Muscle layer of duodenum (tissue), 2 donors: Measurements from ENCODE around the gene PCBD1.

Source experiments
- H3K27ac ChIP-seq: one replicate; pipeline ENCODE4 v1.7.0; 2013; ENCODE audit warnings: mild to moderate bottlenecking, low read length
- H3K27me3 ChIP-seq: one replicate; pipeline ENCODE4 v1.7.0; 2013; ENCODE audit warnings: low read depth, mild to moderate bottlenecking, control low read depth, low read length
- H3K36me3 ChIP-seq, 2 donors: one replicate each; pipeline ENCODE4 v1.7.0; 2013; ENCODE audit warnings: low read length in 2 of 2, control low read depth in 1 of 2, mild to moderate bottlenecking in 1 of 2; ENCODE audit not compliant: insufficient read depth in 2 of 2, control insufficient read depth in 1 of 2
- H3K4me1 ChIP-seq, 2 donors: one replicate each; pipeline ENCODE4 v1.7.0; 2013; ENCODE audit warnings: low read length in 2 of 2, mild to moderate bottlenecking in 2 of 2, control low read depth in 1 of 2, moderate library complexity in 1 of 2; ENCODE audit not compliant: insufficient read depth in 2 of 2, control insufficient read depth in 1 of 2
- H3K4me3 ChIP-seq, 2 donors: one replicate each; pipeline ENCODE4 v1.7.0; 2013; ENCODE audit warnings: low read length in 2 of 2, low read depth in 1 of 2, mild to moderate bottlenecking in 1 of 2
- H3K9me3 ChIP-seq, 2 donors: one replicate each; pipeline ENCODE4 v1.7.0; 2013; ENCODE audit warnings: low read length in 2 of 2, control low read depth in 1 of 2, mild to moderate bottlenecking in 1 of 2; ENCODE audit not compliant: control insufficient read depth in 1 of 2
- donor health status: healthy.

Gene PCBD1

DNA sequence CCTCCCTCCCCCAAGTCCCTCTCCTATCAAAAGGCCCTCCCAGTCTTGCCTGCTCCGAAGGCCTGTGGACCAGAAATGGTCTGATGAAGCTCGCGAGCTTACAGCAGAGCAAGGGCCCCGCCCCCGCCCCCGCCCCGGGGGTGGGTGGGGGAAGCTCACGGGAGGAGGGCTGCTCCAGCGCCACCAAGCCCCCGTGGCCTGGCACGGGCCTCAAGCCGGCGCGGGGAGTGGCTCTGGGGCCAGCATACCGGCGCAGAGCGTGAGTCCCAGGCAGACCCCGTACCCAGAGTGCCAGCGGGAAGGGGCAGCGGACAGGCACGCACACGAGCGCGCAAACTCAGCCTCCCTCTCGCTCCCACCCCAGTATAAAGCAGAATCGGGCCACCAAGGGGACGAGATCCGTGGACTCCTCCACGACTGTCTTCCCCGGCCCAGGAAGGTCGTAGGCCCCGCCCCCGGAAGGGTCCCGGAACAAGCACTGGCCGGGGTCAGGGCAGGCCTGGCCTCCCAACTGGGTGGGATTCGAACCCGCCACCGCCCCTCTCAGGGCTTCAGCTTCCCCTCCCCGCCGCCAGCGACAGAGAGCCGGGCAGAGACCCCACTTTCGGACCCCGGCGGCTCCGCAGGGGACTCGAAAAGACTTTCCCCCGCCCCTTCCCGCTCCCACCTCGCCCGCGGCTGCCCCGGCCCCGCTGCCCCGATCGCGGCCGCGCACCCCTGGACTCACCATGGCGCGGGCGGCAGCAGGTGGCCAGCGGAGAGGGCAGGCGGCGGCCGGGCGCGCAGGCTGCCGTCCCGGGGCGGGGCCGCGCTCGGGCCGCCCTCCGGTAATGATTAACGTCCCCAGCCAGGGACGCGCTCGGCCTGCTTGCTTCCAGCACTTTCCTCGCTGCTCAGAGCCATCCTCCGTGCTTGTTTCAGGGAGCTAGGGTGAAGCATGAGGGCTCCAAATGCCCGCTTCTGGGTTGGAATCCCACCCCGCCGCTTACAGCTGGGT, at the start of gene PCBD1:
Gene PCBD1 (minus strand): TSS at position 762 of the 997 bp plus-strand sequence. CDS start 32 bp downstream, at position 730.
- Histone ChIP-seq H3K36me3 (peaks cover 15 to 22% of the 10 kb centered on the region in 2 donors), H3K4me3 (peak within 1 kb of the TSS; percentile 68 to 77), H3K4me1 (peaks cover 8 to 28% of the 10 kb centered on the region in 2 donors), H3K27ac (peak within 1 kb of the TSS; percentile 39), H3K27me3 (no peaks in the 10 kb centered on the region), H3K9me3 (no peaks in the 10 kb centered on the region)

DNA sequence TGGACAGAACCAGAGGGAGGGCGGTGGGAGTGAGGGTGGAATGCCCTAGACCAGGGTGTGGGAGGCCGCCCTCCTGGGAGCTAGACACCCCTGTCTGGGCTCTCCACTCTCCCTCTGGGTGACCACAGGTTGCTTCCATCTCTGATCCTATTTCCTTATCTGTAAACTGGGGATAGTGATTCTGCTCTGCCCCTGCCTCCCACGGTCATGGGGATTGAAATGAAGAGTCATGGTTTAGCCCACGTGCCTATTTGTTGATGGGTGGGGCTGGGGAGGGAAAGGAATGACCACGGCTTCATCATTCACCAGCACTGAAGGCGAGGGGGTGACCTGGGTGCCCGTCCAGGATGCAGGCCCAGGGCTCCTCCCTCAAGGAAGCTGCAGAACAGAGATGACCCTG, 49.3 kb upstream of the PCBD1 start:
- H3K27me3 ChIP-seq: no peaks in the 10 kb centered on the region
- H3K4me3 ChIP-seq: no peak overlapping the region
- H3K36me3 ChIP-seq: no peaks in the 10 kb centered on the region
- no peak overlapping the region for H3K27ac ChIP-seq
- H3K9me3 ChIP-seq: no peaks in the 10 kb centered on the region
- no peaks in the 10 kb centered on the region for H3K4me1 ChIP-seq

DNA sequence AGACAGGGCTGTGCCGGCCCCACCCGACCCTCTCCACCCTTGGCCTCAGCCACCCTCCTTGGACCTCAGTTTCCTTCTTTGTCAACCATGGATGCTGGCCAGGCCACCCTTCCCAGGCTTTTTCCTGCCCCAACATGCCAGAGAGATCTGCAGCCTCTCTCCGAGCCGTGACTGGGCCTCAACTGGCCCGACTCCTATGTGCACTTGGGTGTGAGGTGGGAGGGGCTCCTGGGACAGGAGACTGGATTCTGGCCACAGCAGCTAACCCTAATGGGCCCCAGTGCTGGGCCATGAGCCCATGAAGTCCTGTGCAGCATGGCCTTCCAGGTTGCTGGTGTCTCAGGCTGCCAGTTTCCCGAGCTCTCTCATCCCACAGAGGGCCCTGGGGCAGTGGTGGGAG, 47.7 kb upstream of the PCBD1 start:
- no peaks in the 10 kb centered on the region for H3K4me1 ChIP-seq
- no peak overlapping the region for H3K4me3 ChIP-seq
- no peaks in the 10 kb centered on the region for H3K9me3 ChIP-seq
- no peaks in the 10 kb centered on the region for H3K36me3 ChIP-seq
- no peaks in the 10 kb centered on the region for H3K27me3 ChIP-seq
- H3K27ac ChIP-seq: no peak overlapping the region

DNA sequence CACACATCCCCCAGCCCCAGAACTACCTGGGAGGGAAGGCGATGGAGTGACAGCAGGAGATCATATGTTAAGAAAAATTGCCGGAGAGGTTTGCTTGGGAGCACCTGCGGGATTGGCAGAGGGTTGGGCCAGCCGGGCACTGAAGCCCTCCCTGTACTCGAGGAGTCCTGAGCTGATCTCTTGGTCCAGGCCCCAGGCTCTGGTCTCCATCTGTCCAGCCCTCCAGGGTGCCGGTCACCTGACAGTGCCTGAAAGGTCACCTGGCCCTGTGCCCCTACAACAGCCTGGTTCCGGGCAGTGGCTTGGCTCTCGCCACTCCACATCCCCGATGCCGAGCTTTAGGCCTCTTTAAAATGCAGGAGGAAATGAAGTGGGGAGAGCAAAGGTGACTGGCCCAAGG, 47.3 kb upstream of the PCBD1 start:
- H3K4me3 ChIP-seq: no peak overlapping the region
- H3K27me3 ChIP-seq: no peaks in the 10 kb centered on the region
- H3K27ac ChIP-seq: no peak overlapping the region
- no peaks in the 10 kb centered on the region for H3K4me1 ChIP-seq
- no peaks in the 10 kb centered on the region for H3K36me3 ChIP-seq
- no peaks in the 10 kb centered on the region for H3K9me3 ChIP-seq

DNA sequence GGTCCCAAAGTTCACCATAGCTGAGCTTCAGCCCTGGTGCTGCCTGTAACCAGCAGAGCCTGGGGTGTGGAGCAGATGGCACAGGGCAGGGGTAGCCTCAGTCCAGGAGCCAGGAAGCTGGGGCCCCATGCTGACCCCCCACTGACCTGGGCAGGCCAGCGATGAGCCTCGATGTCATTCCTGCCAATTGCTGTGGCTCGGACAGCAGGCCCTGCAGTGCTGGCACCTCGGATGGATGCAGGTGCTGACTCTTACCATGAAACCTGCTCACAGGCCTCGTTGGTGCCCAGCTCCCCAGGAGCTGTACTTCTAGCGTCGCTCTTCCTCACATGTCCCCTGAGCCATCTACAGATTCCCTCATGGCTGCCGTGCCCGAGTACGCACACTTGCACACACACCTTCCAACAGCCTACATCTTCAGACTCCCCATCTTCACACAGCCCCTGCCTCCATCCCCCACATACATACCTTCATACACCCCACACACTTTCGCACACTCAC, 46.8 kb upstream of the PCBD1 start:
- Histone ChIP-seq H3K9me3 (no peaks in the 10 kb centered on the region), H3K27me3 (no peaks in the 10 kb centered on the region), H3K36me3 (no peaks in the 10 kb centered on the region), H3K27ac (no peak overlapping the region), H3K4me1 (no peaks in the 10 kb centered on the region), H3K4me3 (no peak overlapping the region)

DNA sequence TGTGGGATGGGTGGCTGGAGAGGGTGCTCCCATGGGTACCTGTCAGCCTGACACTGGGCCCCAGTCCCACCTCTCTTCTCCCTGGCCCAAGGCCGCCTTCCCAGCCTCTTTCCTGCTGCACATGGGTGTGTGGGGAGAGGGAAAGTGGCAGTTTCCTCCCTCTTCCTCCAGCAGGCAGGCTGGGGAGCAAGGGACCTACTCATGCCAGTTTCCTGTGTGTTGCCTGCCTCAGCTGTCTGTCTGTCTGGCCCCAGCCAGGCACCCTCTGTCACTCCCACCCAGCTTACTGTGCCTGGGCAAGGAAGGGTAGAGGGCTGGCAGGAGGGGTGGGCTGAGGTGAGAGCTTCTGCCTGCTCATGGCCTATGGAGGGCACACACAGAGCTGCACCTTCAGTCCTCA, 46.3 kb upstream of the PCBD1 start:
- Histone ChIP-seq H3K4me1 (no peaks in the 10 kb centered on the region), H3K27ac (no peak overlapping the region), H3K27me3 (no peaks in the 10 kb centered on the region), H3K9me3 (no peaks in the 10 kb centered on the region), H3K36me3 (no peaks in the 10 kb centered on the region), H3K4me3 (no peak overlapping the region)

DNA sequence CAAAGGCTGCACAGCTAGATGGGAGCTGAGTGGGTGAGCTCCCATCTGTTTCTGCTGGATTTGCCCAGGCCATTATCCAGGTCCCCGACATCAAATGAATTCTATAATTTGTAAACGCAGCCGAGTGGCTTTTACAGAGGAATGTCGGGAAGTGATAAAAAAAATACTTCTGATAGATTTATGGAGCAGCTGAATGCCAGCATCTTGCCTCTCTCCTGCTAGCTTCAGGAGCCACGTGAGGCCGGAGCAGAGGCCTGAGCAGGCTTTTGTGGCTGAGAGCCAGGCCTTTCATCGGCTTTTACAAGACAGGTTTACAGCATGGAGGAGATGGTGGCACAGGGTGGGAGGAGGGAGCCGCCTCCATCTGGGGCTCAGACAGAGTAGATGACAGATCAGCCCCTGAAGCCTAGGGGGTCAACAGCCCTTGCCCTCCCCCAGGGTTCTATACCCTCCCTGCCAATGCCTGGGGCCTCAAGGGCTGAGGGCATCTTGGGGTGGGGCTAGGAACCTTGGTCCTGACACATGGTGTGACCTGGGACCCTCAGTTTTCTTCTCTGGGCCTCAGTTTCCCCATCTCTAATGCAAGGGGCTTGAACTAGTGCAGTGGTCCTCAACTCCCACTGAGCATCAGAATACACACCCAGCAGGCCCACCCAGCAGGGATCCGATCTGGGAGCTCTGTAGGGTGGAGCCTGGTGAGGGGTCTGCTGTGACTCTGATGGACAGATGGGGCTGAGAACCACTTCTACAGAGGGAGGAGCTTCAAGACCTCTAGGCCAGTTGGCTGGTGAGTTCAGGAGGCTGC, 44.2 kb upstream of the PCBD1 start:
- Histone ChIP-seq H3K27me3 (no peaks in the 10 kb centered on the region), H3K9me3 (no peaks in the 10 kb centered on the region), H3K4me1 (no peaks in the 10 kb centered on the region), H3K27ac (no peak overlapping the region), H3K36me3 (no peaks in the 10 kb centered on the region), H3K4me3 (no peak overlapping the region)

DNA sequence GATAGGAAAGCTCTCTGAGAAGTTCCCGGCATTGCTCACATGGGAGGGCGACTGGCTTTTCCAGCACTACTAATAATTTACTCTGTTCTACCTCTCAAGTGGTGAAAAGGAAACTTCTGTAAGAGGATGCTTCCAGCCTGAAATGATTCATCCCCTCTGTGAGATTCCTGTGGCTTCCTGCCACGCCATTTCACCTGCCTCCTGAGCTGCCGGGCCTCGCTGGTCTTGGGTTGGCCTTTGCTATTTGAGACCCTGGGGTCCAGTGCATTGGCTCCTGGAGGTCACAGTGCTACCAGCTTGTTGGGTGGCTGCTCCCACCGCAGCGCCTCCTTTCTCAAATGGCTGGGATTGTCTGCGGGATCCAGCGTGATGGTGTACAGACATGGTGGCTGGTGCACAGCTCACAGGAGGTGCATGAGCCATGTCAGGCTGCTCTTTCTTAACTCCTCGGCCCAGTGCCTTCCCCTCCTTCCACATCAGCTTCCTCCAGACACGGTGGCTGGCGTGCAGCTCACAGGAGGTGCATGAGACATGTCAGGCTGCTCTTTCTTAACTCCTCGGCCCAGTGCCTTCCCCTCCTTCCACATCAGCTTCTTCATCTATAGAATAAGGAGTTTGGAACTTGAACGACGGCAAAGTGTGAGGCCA, 42.9 kb upstream of the PCBD1 start:
- no peaks in the 10 kb centered on the region for H3K36me3 ChIP-seq
- H3K27me3 ChIP-seq: no peaks in the 10 kb centered on the region
- no peak overlapping the region for H3K4me3 ChIP-seq
- no peak overlapping the region for H3K27ac ChIP-seq
- no peaks in the 10 kb centered on the region for H3K9me3 ChIP-seq
- H3K4me1 ChIP-seq: no peaks in the 10 kb centered on the region

DNA sequence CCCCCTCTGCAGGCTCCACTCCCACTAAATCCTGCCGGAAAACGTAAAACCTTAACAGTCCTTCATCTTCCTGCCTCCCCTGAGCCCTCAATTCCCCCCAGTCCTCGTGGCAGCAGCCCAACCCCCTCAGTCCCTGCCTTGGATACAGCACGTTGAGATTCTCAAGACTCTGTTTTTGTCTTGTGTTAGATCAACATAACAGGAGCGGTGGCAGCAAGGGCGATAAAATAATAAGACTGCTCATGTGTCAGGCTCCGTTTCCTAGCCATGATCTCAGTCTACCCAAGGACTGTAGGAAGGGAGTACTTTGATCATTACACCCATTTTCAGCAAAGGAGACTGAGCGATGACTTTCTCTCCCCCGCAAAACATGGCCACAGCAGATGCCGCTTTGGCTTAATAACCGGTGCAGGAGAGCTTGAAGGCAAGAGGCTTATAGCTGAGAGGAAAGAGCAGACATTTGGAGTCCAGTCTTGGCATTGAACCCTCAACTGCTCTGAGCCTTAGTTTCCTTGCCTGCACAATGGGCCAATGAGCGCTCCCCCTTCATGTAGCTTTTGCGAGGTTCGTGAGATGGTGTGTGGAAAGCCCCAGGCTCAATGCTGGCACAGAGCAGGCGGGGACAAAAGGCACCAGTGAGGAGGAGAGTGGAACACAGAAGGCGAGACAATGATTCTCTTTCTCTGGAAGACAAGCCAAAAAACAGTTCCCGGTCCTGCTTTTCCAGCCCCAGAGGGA, 42.1 kb upstream of the PCBD1 start:
- Histone ChIP-seq H3K27me3 (no peaks in the 10 kb centered on the region), H3K4me1 (no peaks in the 10 kb centered on the region), H3K4me3 (no peak overlapping the region), H3K27ac (no peak overlapping the region), H3K36me3 (no peaks in the 10 kb centered on the region), H3K9me3 (no peaks in the 10 kb centered on the region)

DNA sequence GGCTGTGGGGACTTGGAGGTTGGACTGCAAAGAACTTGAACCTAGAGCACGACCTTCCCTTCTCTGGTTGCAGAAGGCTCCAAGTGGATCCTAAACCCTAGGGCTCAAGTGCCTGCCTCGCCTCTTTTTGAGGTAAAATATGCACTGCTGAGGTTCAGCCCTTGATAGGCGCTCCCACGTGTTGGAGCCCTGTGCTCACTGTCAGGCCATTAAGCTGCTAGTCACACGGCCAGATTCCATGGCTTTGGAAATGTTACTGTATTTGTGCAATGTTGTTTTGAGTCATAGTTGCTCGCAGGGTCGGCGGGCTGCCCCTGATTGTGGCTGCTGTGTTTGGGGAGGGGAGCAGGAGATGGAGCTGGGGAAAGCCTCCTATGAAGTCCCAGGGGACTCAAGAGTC, 39.8 kb upstream of the PCBD1 start:
- H3K9me3 ChIP-seq: no peaks in the 10 kb centered on the region
- H3K27ac ChIP-seq: no peak overlapping the region
- no peaks in the 10 kb centered on the region for H3K4me1 ChIP-seq
- no peaks in the 10 kb centered on the region for H3K27me3 ChIP-seq
- no peak overlapping the region for H3K4me3 ChIP-seq
- H3K36me3 ChIP-seq: no peaks in the 10 kb centered on the region
